Suprapubic skin (tissue), 4 donors: ENCODE measurements around the gene TF.

Experiments
- CTCF ChIP-seq, 2 donors: fragments of 200-600 bp in 1 of 2; fragments of 450-650 bp in 1 of 2; sonication (generic) in 1 of 2; IDR thresholded peaks; one replicate each; pipeline ENCODE4 v1.5.1; 2016 to 2019; ENCODE audit warnings: antibody characterized with exemption in 2 of 2, mild to moderate bottlenecking in 1 of 2, moderate library complexity in 1 of 2
- POLR2A ChIP-seq, 2 donors: fragments of 450-650 bp; IDR thresholded peaks; one replicate each; pipeline ENCODE4 v1.6.1; 2017; ENCODE audit warnings: antibody characterized with exemption in 2 of 2, mild to moderate bottlenecking in 2 of 2, moderate library complexity in 2 of 2
- POLR2AphosphoS5 ChIP-seq, 3 donors: sonication (generic); formaldehyde crosslinking; IDR thresholded peaks; one replicate each; pipeline ENCODE4 v1.6.1; 2017; ENCODE audit warnings: antibody characterized with exemption in 3 of 3

- TF ChIP-seq CTCF (IDR thresholded peaks at IDR 0.05) (no peak), POLR2AphosphoS5 (IDR thresholded peaks at IDR 0.05) (no peak), POLR2A (IDR thresholded peaks at IDR 0.05) (no peak)
These were observed 98.9 kb downstream of the TF start for GRCh38 chr3:133845127-133845526.
